Measurements from ENCODE around the gene ACOT6.
"Not testable (repeated sequence)": the region's sequence is repeated elsewhere in the genome, so short reads cannot be mapped to it uniquely, and the experiment has no call there.

Gene ACOT6

GRCh38 chr14:73602994-73603393, 9.3 kb upstream of the ACOT6 start:
- DNase-seq: no peak

GRCh38 chr14:73606271-73606670, 6.0 kb upstream of the ACOT6 start:
- no peak for DNase-seq

- DNase-seq: no peak
Measured at GRCh38 chr14:73607241-73607640, 5.1 kb upstream of the ACOT6 start.

GRCh38 chr14:73610687-73611086, 1.6 kb upstream of the ACOT6 start:
- no peak for DNase-seq

GRCh38 chr14:73613046-73613383, 698 bp downstream of the ACOT6 start:
- no peak for DNase-seq

- DNase-seq: no peak
Measured at GRCh38 chr14:73613419-73613963, 1.2 kb downstream of the ACOT6 start.

- DNase-seq: no peak
Measured at GRCh38 chr14:73616831-73617230, 4.5 kb downstream of the ACOT6 start.

GRCh38 chr14:73619524-73619923, 7.2 kb downstream of the ACOT6 start:
- no peak for DNase-seq

GRCh38 chr14:73620268-73620667, 8.0 kb downstream of the ACOT6 start:
- no peak for DNase-seq

GRCh38 chr14:73623504-73624054, 11.3 kb downstream of the ACOT6 start:
- DNase-seq: no peak

- no peak for DNase-seq
Measured at GRCh38 chr14:73625706-73626105, 13.4 kb downstream of the ACOT6 start.

- DNase-seq: no peak
Measured at GRCh38 chr14:73627151-73627558, 14.8 kb downstream of the ACOT6 start.

- DNase-seq: no peak
Measured at GRCh38 chr14:73630009-73630780, 17.9 kb downstream of the ACOT6 start.

GRCh38 chr14:73633116-73634010, 21.0 kb downstream of the ACOT6 start:
- DNase-seq: peak; percentile 86

- no peak for DNase-seq
Measured at GRCh38 chr14:73634011-73634833, 21.9 kb downstream of the ACOT6 start.

- DNase-seq: not testable (repeated sequence)
Measured at GRCh38 chr14:73636355-73636754, 24.0 kb downstream of the ACOT6 start.

GRCh38 chr14:73637830-73638229, 25.5 kb downstream of the ACOT6 start:
- DNase-seq: no peak

- DNase-seq: no peak
Measured at GRCh38 chr14:73640796-73641365, 28.6 kb downstream of the ACOT6 start.

GRCh38 chr14:73644531-73645247, 32.4 kb downstream of the ACOT6 start, which contains the start of gene DNAL1:
Gene DNAL1 (plus strand): TSS chr14:73644986. CDS start chr14:73645040, 54 bp downstream.
- peak; percentile 94 for DNase-seq

GRCh38 chr14:73645248-73645610, 32.9 kb downstream of the ACOT6 start:
- no peak for DNase-seq

GRCh38 chr14:73651005-73651404, 38.7 kb downstream of the ACOT6 start:
- DNase-seq: no peak

GRCh38 chr14:73655851-73656250, 43.5 kb downstream of the ACOT6 start:
- no peak for DNase-seq

All from activated CD8-positive, alpha-beta memory T cell treated with anti-CD3 and anti-CD28 coated beads for 24 hours (primary cell).